GM18519 (cell line): ENCODE data around the gene TMEM179B.
A peak's percentile ranks its signal among the peaks of the same experiment; 100 is the strongest.
"Not testable (repeated sequence)": the region's sequence is repeated elsewhere in the genome, so short reads cannot be mapped to it uniquely, and the experiment has no call there.

Experiments used
- ATAC-seq: cut with Tn5 transposase; IDR thresholded peaks from one replicate; pipeline ENCODE4 v1.9.1; 2021; ENCODE audit warnings: mild to moderate bottlenecking, moderate library complexity; ENCODE audit not compliant: unreplicated experiment, low FRiP score

TMEM179B gene

GRCh38 chr11:62786318-62787004 is 741 bp upstream of the TMEM179B start:
- peak; percentile 31 for ATAC-seq

- no peak for ATAC-seq
Measured at GRCh38 chr11:62788991-62789390, 1.8 kb downstream of the TMEM179B start.

GRCh38 chr11:62789576-62789975 is 2.4 kb downstream of the TMEM179B start:
- ATAC-seq: no peak

GRCh38 chr11:62791501-62792201 is 4.4 kb downstream of the TMEM179B start, which contains the start of gene TMEM223:
TSS of gene TMEM223 (minus strand) at chr11:62792006. CDS start at chr11:62791994, 12 bp downstream.
- peak; percentile 36 for ATAC-seq

- peak; percentile 3 for ATAC-seq
Measured at GRCh38 chr11:62792202-62792575, 5.0 kb downstream of the TMEM179B start.

DNA sequence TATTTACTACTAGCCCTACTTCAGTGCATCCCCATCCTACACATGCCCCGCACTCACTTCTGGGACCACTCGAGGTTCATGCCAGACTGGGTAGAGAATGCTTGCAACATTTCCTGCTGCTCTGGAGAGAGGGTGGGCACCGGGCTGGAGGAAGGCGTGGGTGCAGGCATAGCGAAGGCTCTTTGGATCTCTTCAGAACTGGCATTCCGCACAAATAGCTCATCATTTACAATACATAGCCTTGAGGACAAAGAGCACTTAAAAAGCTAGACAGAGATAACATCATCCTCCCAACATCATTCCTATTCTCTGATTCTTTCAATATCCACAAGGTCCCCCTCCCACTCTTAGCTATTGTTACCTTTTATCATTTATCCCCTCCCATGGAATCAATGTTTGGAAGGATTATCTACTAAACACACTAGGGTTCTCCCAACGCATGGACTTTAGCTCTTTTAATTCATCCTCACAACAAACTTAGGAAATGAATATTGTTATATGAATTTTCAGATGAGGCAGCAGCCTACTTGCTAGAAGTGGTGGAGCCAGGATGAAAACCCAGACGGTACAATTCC is 7.1 kb downstream of the TMEM179B start:
- no peak for ATAC-seq

DNA sequence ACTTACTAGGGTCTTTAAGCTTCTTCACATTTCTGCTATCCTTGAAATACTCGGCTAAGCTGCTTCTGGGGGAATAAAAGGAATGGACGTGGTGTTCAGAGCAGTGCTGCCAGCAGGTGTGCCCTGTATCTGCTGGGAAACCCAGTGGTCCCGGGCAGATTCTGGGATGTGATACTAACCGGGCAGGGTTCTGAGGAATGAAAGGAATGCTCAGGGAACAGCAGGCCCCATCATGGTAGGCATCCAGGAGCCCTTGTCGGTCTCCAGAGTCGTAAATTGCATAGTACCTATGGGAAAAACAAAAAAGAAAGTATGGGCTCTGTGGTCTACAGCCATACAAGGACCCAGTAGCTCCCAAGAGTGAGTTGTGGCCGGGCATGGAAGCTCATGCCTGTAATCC is 9.1 kb downstream of the TMEM179B start:
- no peak for ATAC-seq

DNA sequence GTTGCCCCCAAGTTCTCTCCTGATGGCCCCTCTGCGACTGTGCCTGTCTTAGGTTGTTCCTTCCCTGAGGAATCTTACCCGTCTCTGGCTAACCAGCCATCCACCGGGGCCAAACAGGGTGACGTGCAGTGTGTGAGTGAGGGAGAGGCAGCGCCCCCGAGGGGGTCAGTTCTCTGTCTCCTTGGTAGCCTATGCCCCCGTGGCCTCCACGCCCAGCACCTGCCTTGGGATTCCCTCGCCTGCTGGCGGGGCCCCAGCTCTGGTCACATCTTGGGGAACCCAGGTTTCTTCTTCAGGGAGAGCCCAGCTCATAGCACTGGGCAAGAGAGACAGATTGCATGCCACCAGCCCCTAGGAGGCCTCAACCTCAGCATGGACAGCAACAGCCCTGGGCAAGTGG is 12.3 kb downstream of the TMEM179B start:
- ATAC-seq: no peak

DNA sequence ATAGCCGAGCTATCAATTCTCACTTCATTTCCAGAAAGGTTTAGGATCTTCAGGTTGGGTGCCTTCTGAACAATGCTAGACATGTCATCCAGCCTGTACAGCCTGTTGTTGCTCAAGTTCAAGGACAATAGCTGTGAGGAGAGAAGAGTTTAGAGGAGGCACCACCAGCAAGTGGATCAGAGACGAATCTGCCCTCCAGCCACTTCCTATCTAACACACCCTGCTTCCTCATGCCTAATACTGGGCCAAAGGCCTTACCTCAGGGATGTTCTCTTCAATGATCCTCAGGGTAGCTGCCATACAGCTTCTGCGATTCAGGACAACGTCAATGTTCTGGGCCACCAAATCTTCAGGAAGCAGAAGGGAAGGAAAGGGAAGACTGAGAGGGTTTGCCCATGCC is 13.9 kb downstream of the TMEM179B start:
- ATAC-seq: no peak

GRCh38 chr11:62804310-62805075 is 17.3 kb downstream of the TMEM179B start:
- no peak for ATAC-seq

DNA sequence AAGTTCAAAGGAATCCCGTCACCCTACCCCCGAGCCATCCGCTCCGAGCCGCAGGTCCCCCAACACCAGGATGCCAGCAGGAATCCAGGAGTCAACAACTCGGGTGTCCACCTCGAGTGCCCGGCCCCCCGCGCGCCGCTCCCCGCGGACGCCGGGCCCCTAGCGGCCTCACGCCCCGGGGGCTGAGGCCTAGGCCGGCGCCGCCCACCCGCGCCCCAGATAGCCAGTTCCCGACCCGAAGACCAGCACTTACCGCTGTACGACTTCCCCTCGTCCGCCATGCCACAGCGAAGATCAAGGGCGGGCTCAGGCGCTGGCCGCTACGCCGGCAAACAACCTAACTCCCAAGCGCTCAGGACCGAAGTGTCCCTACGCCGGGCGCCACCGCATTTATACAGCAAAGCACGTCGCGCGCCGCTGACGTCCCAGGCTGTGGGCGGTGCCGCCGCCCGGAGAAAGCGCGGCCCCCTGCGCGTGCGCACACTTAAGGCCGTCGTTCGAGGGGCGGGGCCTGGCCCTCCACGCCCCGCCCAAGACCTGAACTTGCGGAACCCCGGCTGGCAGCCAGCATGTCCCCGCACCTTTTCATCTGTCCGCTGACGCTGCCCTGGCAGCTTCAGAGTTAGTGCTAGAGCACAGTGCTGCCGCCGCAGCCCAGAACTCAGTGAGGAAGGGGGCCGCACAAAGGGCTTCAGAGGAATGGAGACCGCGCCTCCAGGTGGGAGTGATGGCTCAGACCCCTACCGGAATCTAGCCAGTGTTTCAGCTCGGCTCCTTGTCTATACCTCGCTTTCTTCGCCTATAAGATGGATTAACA is 18.1 kb downstream of the TMEM179B start, which contains the start of gene NXF1:
TSS of gene NXF1 (minus strand) at position 365 of the 817 bp plus-strand sequence. CDS start at position 281, 84 bp downstream.
- peak; percentile 64 for ATAC-seq

- ATAC-seq: no peak
Measured at GRCh38 chr11:62805961-62806441, 18.8 kb downstream of the TMEM179B start.

DNA sequence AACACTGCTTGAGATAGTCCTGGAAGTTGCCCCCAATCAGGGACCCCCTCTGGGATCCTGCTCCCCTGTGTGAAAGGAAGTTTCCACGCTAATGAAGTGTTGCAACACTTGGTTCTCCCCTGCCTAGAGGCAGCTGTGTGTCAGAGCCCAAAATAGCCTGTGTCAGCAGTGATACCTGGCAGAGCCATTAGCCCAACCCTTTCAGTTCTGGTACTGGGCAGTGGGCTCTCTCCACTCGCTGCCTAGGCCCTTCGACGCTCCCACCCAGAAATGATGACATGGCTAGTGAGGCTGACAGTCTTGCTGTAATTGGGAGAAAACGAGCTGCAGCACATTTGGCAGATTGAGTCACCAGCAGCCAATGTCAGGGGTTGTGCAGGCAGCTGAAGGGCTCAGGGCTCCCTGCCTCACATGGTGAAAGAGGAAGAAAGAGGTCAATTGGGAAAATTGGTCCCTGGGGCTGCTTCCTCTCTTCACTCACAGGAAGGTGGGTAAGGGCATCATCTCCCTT is 19.5 kb downstream of the TMEM179B start:
- ATAC-seq: no peak

- no peak for ATAC-seq
Measured at GRCh38 chr11:62810748-62811147, 23.5 kb downstream of the TMEM179B start.

GRCh38 chr11:62811659-62812058 is 24.5 kb downstream of the TMEM179B start:
- no peak for ATAC-seq

GRCh38 chr11:62816557-62816956 is 29.4 kb downstream of the TMEM179B start:
- ATAC-seq: no peak

GRCh38 chr11:62817129-62817528 is 29.9 kb downstream of the TMEM179B start:
- ATAC-seq: no peak

- no peak for ATAC-seq
Measured at GRCh38 chr11:62823677-62824076, 36.5 kb downstream of the TMEM179B start.

GRCh38 chr11:62828130-62828529 is 40.9 kb downstream of the TMEM179B start:
- ATAC-seq: not testable (repeated sequence)
